K562 (cell line): ENCODE results near the gene NTN4. TPM values are rescaled to one million over a fixed set of nuclear protein-coding genes. Genes with fewer than 3 reads are reported as not detected.

Experiments
- ATAC-seq: fragments of 200-7000 bp; cut with Tn5 transposase; 3 replicates; pipeline ENCODE4 v1.9.1; 2020; ENCODE audit warnings: moderate library complexity
- BruUV-seq: library from RNA; stranded (reverse); fragments of 400-500 nt; replicated peaks from 2 replicates; lab custom pipeline; 2021; lab: Mats Ljungman, UMichigan
- CTCF ChIA-PET: fragments of 300-600 bp; formaldehyde crosslinking; extraction: SDS; loops from one replicate; lab custom pipeline; 2021; ENCODE audit warnings: low intra/inter-chr PET ratio; lab: Yijun Ruan, JAX
- POLR2A ChIA-PET: fragments of 300-600, 350-650 bp; sonication (Branson Sonifier 250); formaldehyde crosslinking; extraction: SDS; loops from one replicate; lab custom pipeline; 2021; ENCODE audit warnings: antibody characterized with exemption, inconsistent platforms; lab: Yijun Ruan, JAX
- DNase-seq, 4 experiments: peaks; one replicate each; pipeline versions ENCODE4 v3.0.0 to v3.0.0-alpha.2; 2011 to 2018; ENCODE audit warnings: low spot score in 3 of 4, mixed read lengths in 3 of 4; ENCODE audit errors: extremely low read depth in 1 of 4
- FAIRE-seq: peaks from 2 replicates; lab custom pipeline; 2011; peaks lifted over from hg19 to GRCh38; lab: Jason Lieb, UNC
- H2AFZ ChIP-seq: 2 replicates; pipeline ENCODE4 v1.6.0; 2011; ENCODE audit warnings: low read depth, low read length, control low read depth, inconsistent platforms
- H3K27ac ChIP-seq: fragments of 200-600 bp; 3 replicates; pipeline ENCODE4 v1.8.0; 2011; ENCODE audit warnings: low read depth, mild to moderate bottlenecking, control low read depth, inconsistent platforms, low read length, moderate library complexity, mixed read lengths; ENCODE audit errors: extremely low read depth
- H3K27me3 ChIP-seq, 2 experiments: fragments of 300-600 bp in 1 of 2; 2 replicates in 1 of 2; 3 replicates in 1 of 2; pipeline versions ENCODE4 v1.6.0 to v1.8.0; 2011; ENCODE audit warnings: inconsistent platforms in 2 of 2, low read length in 2 of 2, mild to moderate bottlenecking in 1 of 2, mixed read lengths in 1 of 2, moderate library complexity in 1 of 2; ENCODE audit not compliant: control insufficient read depth in 2 of 2, insufficient read depth in 2 of 2
- H3K36me3 ChIP-seq: fragments of 300-600 bp; 3 replicates; pipeline ENCODE4 v1.8.0; 2011; ENCODE audit warnings: mild to moderate bottlenecking, low read length, inconsistent platforms; ENCODE audit not compliant: control insufficient read depth, insufficient read depth
- H3K4me1 ChIP-seq, 2 experiments: fragments of 200-600 bp in 1 of 2; replicated peaks in 1 of 2; 2 replicates in 1 of 2; 3 replicates in 1 of 2; pipeline versions ENCODE4 v1.5.1 to v1.8.0; 2011; ENCODE audit warnings: inconsistent platforms in 2 of 2, low read length in 2 of 2, mild to moderate bottlenecking in 1 of 2, mixed read lengths in 1 of 2, moderate library complexity in 1 of 2; ENCODE audit not compliant: control insufficient read depth in 2 of 2, insufficient read depth in 2 of 2
- H3K4me2 ChIP-seq: 2 replicates; pipeline ENCODE4 v1.6.1; 2011; ENCODE audit warnings: low read length, control low read depth, inconsistent platforms, mixed read lengths; ENCODE audit not compliant: insufficient read depth
- H3K4me3 ChIP-seq: fragments of 200-600 bp; sonication (generic), shearing (Covaris generic); 2 replicates; pipeline ENCODE4 v1.5.1; 2016; ENCODE audit warnings: control low read depth, inconsistent platforms
- H3K79me2 ChIP-seq: fragments of 200-600 bp; 3 replicates; pipeline ENCODE4 v1.8.0; 2011; ENCODE audit warnings: low read length, inconsistent platforms; ENCODE audit not compliant: control insufficient read depth, insufficient read depth
- H3K9ac ChIP-seq, 2 experiments: 2 replicates each; pipeline versions ENCODE4 v1.6.0 to v1.6.1; 2011; ENCODE audit warnings: low read depth in 2 of 2, low read length in 2 of 2, control low read depth in 1 of 2, inconsistent platforms in 1 of 2, mild to moderate bottlenecking in 1 of 2, mixed read lengths in 1 of 2; ENCODE audit not compliant: insufficient read depth in 1 of 2
- H3K9me1 ChIP-seq: one replicate; pipeline ENCODE4 v1.6.0; 2011; ENCODE audit warnings: inconsistent platforms, mild to moderate bottlenecking, low read length, moderate library complexity; ENCODE audit not compliant: control insufficient read depth, insufficient read depth
- H3K9me3 ChIP-seq: replicated peaks from 2 replicates; pipeline ENCODE4 v1.5.1; 2011; ENCODE audit warnings: low read depth, low read length, inconsistent platforms; ENCODE audit not compliant: control insufficient read depth, insufficient read depth
- H4K20me1 ChIP-seq: replicated peaks from 2 replicates; pipeline ENCODE4 v1.6.1; 2011; ENCODE audit warnings: low read length, inconsistent platforms, mixed read lengths; ENCODE audit not compliant: control insufficient read depth, insufficient read depth
- CBX2 ChIP-seq: fragments of 200-600 bp; sonication (generic); IDR thresholded peaks from one replicate; pipeline ENCODE4 v1.6.1; 2012; ENCODE audit warnings: mild to moderate bottlenecking, low read length, inconsistent platforms; ENCODE audit not compliant: insufficient read depth, poor library complexity, severe bottlenecking
- FOSL1 ChIP-seq: fragments of 200-800 bp; sonication (Bioruptor generic); conservative IDR thresholded peaks from 2 replicates; pipeline ENCODE4 v1.6.1; 2016; ENCODE audit warnings: missing genetic modification characterization, missing compliant biosample characterization
- FOXJ2 ChIP-seq: fragments of 200-800 bp; sonication (Bioruptor generic); IDR thresholded peaks from 2 replicates; pipeline ENCODE4 v1.6.1; 2016; ENCODE audit warnings: missing genetic modification characterization, missing compliant biosample characterization
- MCM3 ChIP-seq: fragments of 450-650 bp; IDR thresholded peaks from 2 replicates; pipeline ENCODE4 v1.6.1; 2016
- NUFIP1 ChIP-seq: fragments of 450-650 bp; IDR thresholded peaks from 2 replicates; pipeline ENCODE4 v1.6.1; 2018; ENCODE audit not compliant: partially characterized antibody
- RBM34 ChIP-seq: fragments of 200-400 bp; formaldehyde crosslinking; IDR thresholded peaks from 2 replicates; pipeline ENCODE4 v1.6.1; 2018; ENCODE audit warnings: low read length, borderline replicate concordance; ENCODE audit not compliant: insufficient read depth
- SRSF9 ChIP-seq: fragments of 200-400 bp; formaldehyde crosslinking; IDR thresholded peaks from 2 replicates; pipeline ENCODE4 v1.6.1; 2017; ENCODE audit warnings: low read depth, low read length, borderline replicate concordance
- STAT5A ChIP-seq: IDR thresholded peaks from 2 replicates; pipeline ENCODE4 v1.6.1; 2012; ENCODE audit warnings: low read length, inconsistent platforms, borderline replicate concordance
- ZNF3 ChIP-seq: fragments of 250-450 bp; sonication (Bioruptor Pico); IDR thresholded peaks from 2 replicates; pipeline ENCODE4 v1.5.0; 2021; ENCODE audit warnings: mild to moderate bottlenecking, moderate library complexity
- WGBS: fragments of 100-300 bp; shearing (Covaris generic); methylation state at CpG from one replicate; pipeline ENCODE4 v1.1.6; 2016; ENCODE audit warnings: low coverage, mixed read lengths; ENCODE audit not compliant: insufficient coverage; ENCODE audit errors: missing lambda C conversion rate; 5-methylcytosine and 5-hydroxymethylcytosine counted together
- in situ Hi-C: fragments of 300-500 bp; cut with MboI; formaldehyde crosslinking; loops from 4 replicates; pipeline ENCODE4 v1.15.0; 2018; ENCODE audit warnings: inconsistent platforms, mixed read lengths
- intact Hi-C: fragments of 100-400 bp; cut with micrococcal nuclease; formaldehyde crosslinking; loops from 2 replicates; pipeline ENCODE4 v1.14.2; 2022
- polyA plus RNA-seq, 8 experiments: library from polyadenylated mRNA; depleted of rRNA in 4 of 8; stranded (reverse) in 5 of 8; unstranded in 3 of 8; fragments of >200 nt; fragmentation: Nextera tagmentation in 2 of 8; fragmentation: Illumina TruSeq in 1 of 8; extraction: Ambion mirVana in 2 of 8; extraction: Trizol in 1 of 8; gene quantifications; 2 replicates each; pipeline versions ENCODE4 v1.2.1 to v1.2.3, GENCODE V29; 2011 to 2014; ENCODE audit warnings: inconsistent platforms in 1 of 8, missing spikeins in 1 of 8
- total RNA-seq, 7 experiments: library from RNA; depleted of rRNA in 6 of 7; stranded (reverse); fragments of >200 nt in 6 of 7; fragmentation: Illumina TruSeq in 2 of 7; extraction: Trizol in 2 of 7; gene quantifications; 2 replicates each; pipeline versions ENCODE4 v1.2.1 to v1.2.3, GENCODE V29; 2011 to 2021; ENCODE audit warnings: low replicate concordance in 1 of 7

NTN4 gene
- total and polyA plus RNA-seq, 9 of the 15 experiments (the other 6 are each of a cell fraction or from before 2014, with no cell fraction given) = 0.13 TPM; not detected in 8

- ChIA-PET POLR2A (no interaction called here), CTCF (no interaction called here)
- TF ChIP-seq MCM3 (no peak), FOXJ2 (tag) (no peak), NUFIP1 (no peak), CBX2 (no peak), SRSF9 (no peak), ZNF3 (CRISPR knock-in tag) (no peak), STAT5A (no peak), FOSL1 (tag) (no peak), RBM34 (no peak)
- Histone ChIP-seq H3K4me1 (no peaks in the 10 kb centered on the region), H3K36me3 (no peaks in the 10 kb centered on the region), H2AFZ (no peak overlapping the region), H3K4me3 (no peak overlapping the region), H3K27me3 (no peaks in the 10 kb centered on the region), H3K4me2 (no peak overlapping the region), H3K9me1 (no peaks in the 10 kb centered on the region), H3K9me3 (no peaks in the 10 kb centered on the region), H3K27ac (no peak overlapping the region), H4K20me1 (no peaks in the 10 kb centered on the region), H3K9ac (no peak overlapping the region), H3K79me2 (no peaks in the 10 kb centered on the region)
- in situ Hi-C loops (no loop called here), intact Hi-C loops (no loop called here)
- no peak for DNase-seq
- no TSS peak for BruUV-seq
- WGBS = 0% methylated on average over 2 of the region's 2 CpGs
- no peak for FAIRE-seq
- no peak for ATAC-seq
Measured at GRCh38 chr12:95705143-95705542, 85.4 kb downstream of the NTN4 start.
